T-helper 9 cell (primary cell): ENCODE data around the gene CHKA.
"Not testable (repeated sequence)": the region's sequence is repeated elsewhere in the genome, so short reads cannot be mapped to it uniquely, and the experiment has no call there.

Source experiments
- DNase-seq: peaks from one replicate; pipeline ENCODE4 v3.0.0-alpha.2; 2020

Gene CHKA

GRCh38 chr11:68115285-68115684 is 5.9 kb downstream of the CHKA start:
- DNase-seq, result no peak

GRCh38 chr11:68113986-68114385 is 7.2 kb downstream of the CHKA start:
- DNase-seq, result no peak

DNA sequence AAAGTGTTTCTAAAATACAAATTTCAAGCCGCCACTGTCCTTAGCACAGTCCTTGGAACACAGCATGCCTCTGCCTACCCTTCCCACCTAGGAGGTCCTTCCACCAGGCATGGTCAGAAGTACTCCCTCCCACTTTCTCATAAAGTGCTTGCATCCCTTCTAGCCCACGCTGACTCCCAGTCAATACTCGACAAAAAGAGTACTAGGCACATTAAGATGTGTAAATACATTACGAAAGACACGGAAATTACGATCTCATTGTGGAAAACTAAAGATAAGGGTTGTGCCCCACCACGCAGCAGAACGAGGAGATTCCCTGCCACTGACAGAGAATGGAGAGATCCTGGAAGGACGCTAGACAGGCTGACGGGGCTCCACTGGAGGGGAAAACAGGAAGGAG is 13.5 kb downstream of the CHKA start:
- no peak for DNase-seq

DNA sequence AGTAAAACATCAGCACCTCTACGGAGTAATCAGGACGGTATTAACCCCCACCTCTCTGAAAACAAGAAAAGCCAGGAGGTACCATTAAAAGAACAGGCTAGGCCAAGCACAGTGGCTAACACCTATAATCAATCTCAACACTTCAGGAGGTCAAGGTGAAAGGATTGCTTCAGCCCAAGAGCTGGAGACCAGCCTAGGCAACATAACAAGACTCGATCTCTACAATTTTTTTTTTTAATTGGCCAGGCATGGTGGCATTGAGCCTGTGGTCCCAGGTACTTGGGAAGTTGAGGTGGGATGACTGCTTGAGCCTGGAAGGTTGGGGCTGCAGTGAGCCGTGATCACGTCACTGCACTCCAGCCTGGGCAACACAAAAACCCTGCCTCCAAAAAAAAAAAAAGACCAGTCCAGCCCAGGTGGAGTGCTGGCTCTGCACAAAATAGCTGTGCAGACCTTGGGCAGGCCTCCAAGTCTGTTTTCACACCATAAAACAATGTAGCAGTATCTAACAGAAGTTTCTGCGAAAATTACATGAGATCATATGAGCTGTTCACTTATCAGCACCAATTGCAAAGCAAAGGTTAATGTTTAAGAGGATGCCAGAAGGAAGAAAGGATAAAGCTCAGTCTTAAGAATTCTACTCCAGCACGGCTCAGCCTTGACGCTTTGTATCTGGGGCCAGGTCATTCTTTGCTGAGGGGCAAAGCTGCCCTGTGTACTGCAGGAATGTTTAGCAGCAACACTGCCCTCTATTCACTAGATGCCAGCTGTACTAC is 14.8 kb downstream of the CHKA start:
- no peak for DNase-seq

DNA sequence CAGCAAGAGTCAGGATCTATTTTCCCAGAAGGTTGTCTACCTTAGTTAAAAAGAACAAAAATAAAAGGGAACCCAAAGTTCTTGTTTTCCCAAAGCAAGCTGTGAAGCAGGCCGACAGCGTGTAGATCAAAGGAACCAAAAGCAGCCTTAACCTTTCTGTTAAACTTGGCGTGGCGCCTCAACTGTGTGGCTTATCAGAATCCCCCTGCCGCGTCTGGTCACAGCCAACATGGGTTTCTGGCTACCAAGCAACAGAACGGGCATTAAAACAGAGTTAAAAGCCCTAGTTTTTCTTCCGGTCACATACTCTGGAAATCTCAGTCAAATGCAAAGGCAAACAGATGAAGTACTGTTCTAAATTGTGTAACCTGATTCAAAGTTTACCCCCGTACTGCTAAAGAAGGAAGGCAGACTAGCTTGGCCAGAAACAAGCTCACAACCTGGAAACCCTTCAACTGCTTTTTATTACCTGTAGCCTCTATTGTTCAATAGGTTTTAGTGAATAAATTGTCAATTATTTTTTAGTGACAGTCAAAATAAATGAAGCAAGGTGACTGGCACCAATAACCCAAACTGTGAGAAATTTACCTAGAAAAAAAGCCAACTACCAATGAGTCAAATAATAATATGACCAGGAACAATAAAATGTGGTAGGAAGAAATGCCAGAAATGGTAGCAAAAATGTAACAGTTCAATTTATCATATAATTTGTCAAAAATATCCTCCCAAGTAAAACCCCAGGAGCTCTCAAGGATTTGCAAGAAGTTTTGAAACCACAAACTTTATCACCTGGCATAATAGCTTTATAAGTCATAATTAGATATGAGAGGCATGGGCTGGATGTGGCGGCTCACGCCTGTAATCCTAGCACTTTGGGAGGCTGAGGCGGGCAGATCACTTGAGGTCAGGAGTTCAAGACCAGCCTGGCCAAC is 21.4 kb downstream of the CHKA start:
- DNase-seq, result no peak

GRCh38 chr11:68099057-68099456 is 22.1 kb downstream of the CHKA start:
- DNase-seq, result no peak

DNA sequence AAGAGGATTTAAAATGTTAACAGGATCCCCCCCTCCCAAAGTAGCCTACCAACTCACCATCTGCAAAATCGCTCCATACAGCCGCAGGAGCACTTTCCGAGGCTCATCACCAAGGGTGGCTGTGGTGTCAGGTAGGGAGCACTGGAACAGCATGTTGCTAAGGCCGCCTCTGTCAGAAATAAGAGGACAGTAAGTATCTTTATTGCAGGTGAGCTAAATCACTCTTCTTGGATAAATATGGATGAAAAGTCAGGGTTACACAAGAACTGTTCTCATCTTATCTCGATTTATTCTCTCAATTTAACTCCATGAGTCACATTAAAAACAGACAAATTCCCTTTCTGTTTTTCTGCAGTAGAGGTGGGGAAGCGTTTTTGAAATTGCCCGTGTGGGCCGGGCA is 24.2 kb downstream of the CHKA start:
- no peak for DNase-seq

DNA sequence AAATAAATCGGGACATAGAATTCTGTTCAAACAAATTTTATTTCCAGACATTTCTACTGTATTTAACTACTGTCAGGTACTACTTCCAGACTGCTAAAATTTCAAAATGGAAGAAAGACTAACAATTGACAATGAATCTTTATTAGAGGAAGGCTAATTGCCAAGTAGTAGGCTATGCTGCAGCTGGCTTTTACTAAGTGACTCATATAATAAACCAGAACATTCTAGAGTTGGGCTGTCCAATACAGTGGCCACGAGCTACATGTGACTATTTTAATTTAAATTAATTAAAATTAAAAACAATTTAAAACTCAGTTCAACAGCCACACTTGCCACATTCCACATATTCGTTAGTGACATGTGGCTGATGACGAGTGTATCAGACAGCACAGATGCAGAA is 27.6 kb downstream of the CHKA start:
- DNase-seq, result no peak

- not testable (repeated sequence) for DNase-seq
These were observed 28.2 kb downstream of the CHKA start for GRCh38 chr11:68092946-68093345.

- DNase-seq, result no peak
These were observed 28.8 kb downstream of the CHKA start for GRCh38 chr11:68092411-68092810.

DNA sequence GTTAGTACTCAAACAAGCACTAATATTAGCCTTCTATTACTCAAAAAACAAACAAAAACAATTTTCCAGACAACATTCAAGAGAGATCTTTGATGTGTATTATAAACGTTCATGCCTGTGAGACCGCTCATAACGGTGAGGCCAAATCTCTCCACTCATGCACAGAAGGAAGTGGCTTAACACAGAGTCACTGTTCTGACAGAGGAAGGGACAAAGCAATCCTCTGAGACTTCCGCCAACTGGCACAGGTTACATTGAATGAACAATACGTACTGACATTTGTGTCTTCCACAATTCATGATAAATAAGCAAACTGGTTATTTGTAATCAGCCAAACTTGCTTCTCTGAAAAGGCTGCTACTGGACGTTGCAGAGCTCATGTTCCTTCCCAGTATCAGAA is 30.5 kb downstream of the CHKA start:
- DNase-seq, result no peak

- DNase-seq, result no peak
These were observed 30.9 kb downstream of the CHKA start for GRCh38 chr11:68090287-68090686.

GRCh38 chr11:68089679-68090078 is 31.5 kb downstream of the CHKA start:
- DNase-seq, result no peak

DNA sequence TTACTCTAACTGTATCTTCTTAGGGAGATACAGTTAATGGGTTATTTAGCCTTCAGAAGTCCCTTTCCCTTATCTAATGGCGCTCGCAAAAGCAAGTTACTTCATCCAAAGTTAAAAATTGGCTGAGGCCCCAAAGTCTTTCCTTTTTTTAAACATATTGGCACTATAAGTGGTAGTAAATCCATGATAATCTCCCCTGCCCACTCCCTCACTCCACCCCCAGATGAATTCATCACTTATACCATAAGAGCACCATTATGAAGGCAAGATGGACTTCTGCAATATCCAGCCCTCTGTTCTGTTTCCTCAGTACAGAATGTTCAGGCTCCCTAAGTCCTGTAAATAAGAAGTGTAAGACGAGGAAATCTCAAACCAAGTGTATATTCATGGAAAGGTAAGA is 37.7 kb downstream of the CHKA start:
- no peak for DNase-seq

DNA sequence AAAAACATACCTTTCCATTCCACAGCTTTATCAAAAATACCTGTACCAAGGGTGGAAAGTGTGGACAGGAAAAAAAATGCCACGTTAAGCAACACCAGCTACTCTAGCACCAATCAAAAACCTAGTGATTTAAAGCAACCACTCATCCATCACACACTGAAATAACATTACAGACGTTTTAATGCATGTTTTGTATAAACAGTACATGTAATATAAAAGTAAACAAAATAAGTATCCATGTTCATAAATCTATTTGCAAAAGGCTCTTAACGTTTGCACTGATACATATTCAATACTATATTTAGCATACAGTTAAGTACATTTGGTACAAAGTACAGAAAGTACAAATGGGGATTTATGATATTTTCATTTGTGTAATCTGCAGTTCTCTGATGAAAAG is 38.7 kb downstream of the CHKA start:
- no peak for DNase-seq

DNA sequence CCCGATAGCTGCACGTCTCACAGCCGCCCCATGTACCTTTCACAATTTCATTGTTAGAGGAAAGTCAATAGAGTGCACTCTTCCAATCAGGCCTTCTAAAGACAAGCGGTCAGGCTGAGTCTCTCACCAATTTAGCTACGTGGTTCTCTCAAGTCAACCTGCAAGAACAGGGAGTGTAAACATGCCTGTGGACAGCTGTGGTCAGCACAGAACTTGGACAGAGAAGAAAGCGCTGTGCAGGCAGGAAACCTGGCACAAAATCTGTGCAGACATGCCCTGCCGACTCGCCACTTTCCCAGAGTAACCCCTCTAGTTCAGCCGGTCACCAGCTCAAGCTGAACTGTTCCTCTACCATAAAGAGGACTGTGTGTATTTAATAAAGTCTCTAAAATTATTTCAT is 39.5 kb downstream of the CHKA start:
- no peak for DNase-seq

- no peak for DNase-seq
These were observed 40.3 kb downstream of the CHKA start for GRCh38 chr11:68080860-68081259.

DNA sequence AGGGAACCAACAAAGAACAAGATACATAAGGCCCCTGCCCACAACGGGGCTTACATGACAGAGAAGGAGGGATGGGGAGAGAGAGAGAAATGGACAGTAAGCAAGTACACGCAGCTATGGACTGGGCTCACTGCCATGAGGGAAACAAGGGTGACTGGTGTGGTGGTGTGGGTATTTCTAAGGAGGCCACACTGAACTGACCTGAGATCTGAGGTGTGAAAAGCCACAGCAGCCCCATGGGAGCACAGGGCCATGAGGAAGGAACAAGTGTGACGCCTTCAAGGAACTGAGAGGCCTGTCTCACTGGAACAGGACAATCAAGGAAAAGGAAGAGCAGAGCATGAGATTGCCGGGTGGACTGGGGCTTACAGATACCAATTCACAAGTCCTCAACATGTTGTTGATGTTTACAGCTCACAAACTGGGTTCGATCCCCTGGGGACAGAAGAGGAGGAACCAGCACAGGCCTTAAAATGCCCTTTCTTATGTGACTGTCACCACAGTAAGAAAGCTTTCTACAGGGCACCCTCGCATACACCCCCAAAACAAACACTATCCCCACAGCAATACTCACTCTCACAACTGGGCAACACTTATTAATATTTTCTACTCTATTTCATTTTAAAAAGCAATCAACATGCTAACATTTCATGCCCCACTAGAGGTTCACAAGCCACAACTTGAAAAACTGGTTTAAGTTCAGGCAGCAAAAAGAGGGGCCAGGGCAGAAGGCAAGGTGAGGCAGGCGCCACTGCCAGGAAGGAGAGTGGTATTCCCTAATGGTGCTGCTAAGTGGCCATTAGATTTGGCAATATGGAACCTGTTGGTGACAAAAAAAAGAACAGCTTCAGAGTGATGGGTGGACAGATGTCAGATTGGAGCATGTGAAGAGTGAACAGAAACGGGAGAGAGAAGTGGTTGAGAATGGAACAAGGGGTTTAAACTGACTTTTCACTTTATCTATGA is 43.3 kb downstream of the CHKA start:
- DNase-seq, result no peak

GRCh38 chr11:68076371-68077042 is 44.7 kb downstream of the CHKA start:
- no peak for DNase-seq

GRCh38 chr11:68074584-68075352 is 46.4 kb downstream of the CHKA start:
- no peak for DNase-seq

GRCh38 chr11:68071281-68072048 is 49.7 kb downstream of the CHKA start:
- no peak for DNase-seq
